KMS-11 (cell line): ENCODE data around the gene CD200.
A peak's percentile ranks its signal among the peaks of the same experiment; 100 is the strongest.

Experiments used
- H2AFZ ChIP-seq: fragments of 200-600 bp; sonication (generic); 2 replicates; pipeline ENCODE4 v1.6.1; 2016; ENCODE audit warnings: antibody characterized with exemption, mixed run types, low read depth
- H3K27ac ChIP-seq: fragments of 200-600 bp; sonication (generic); 2 replicates; pipeline ENCODE4 v1.6.1; 2016; ENCODE audit warnings: mild to moderate bottlenecking, mixed run types
- H3K27me3 ChIP-seq: fragments of 200-600 bp; sonication (generic); 2 replicates; pipeline ENCODE4 v1.6.1; 2017; ENCODE audit warnings: mild to moderate bottlenecking, low read depth, mixed run types, moderate library complexity; ENCODE audit not compliant: insufficient read depth
- H3K36me3 ChIP-seq: fragments of 200-600 bp; sonication (generic); 2 replicates; pipeline ENCODE4 v1.6.1; 2017; ENCODE audit warnings: mild to moderate bottlenecking, mixed run types; ENCODE audit not compliant: insufficient read depth
- H3K4me1 ChIP-seq: fragments of 200-600 bp; sonication (generic); 2 replicates; pipeline ENCODE4 v1.6.1; 2016; ENCODE audit warnings: mild to moderate bottlenecking, low read depth, mixed run types; ENCODE audit not compliant: poor library complexity, severe bottlenecking
- H3K4me2 ChIP-seq: fragments of 200-600 bp; sonication (generic); 2 replicates; pipeline ENCODE4 v1.7.0; 2016; ENCODE audit warnings: mild to moderate bottlenecking, mixed run types
- H3K4me3 ChIP-seq: fragments of 200-600 bp; sonication (generic); IDR thresholded peaks from 2 replicates; pipeline ENCODE4 v1.6.1; 2017; ENCODE audit warnings: low read depth, low read length, mixed read lengths; ENCODE audit not compliant: insufficient read depth
- H3K79me2 ChIP-seq: fragments of 200-600 bp; sonication (generic); 2 replicates; pipeline ENCODE4 v1.6.1; 2016; ENCODE audit warnings: low read depth, mixed run types; ENCODE audit not compliant: insufficient read depth
- H3K9ac ChIP-seq: fragments of 200-600 bp; sonication (generic); 2 replicates; pipeline ENCODE4 v1.6.1; 2016; ENCODE audit warnings: mild to moderate bottlenecking, mixed run types
- H4K20me1 ChIP-seq: fragments of 200-600 bp; sonication (generic); 2 replicates; pipeline ENCODE4 v1.6.1; 2016; ENCODE audit warnings: mild to moderate bottlenecking, mixed run types; ENCODE audit not compliant: insufficient read depth
- TF ChIP-seq, protein P1 (sequence below): fragments of 200-600 bp; sonication (generic); conservative IDR thresholded peaks from 2 replicates; pipeline ENCODE4 v1.6.1; 2017; ENCODE audit warnings: low read depth, mild to moderate bottlenecking, antibody characterized with exemption, low read length, moderate library complexity, mixed read lengths

Gene CD200

DNA sequence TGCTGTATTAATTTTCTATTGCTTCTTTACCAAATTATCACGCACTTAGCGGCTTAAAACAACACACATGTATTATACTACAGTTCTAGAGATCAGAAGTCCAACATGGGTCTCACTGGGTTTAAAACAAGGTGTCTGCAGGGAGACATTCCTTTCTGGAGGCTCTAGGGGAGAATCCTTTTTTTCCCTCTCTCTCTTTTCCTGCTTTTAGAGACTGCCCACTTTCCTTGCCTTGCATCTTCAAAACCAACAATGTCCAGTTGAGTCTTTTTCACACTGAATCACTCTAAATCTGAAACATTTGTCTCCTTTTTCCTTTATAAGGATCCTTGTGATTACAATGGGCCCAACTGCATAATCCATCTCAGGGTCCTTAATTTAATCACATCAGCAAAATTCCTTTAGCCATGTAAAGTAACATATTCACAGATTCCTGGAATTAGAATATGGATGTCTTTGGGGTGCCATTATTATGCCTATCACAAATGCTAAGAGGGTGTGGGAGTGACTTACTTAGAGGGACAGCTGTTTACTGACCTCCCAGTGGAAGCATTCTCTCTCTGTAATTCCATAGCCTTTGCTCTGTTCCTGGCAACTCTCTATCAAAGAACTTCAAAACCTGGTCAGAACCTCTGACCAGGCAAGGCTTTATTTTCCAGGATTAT is 21.8 kb downstream of the CD200 start:
- no peak overlapping the region for H3K4me3 ChIP-seq
- H3K36me3 ChIP-seq = no peaks in the 10 kb centered on the region
- no peaks in the 10 kb centered on the region for H3K27me3 ChIP-seq
- no peak overlapping the region for H3K9ac ChIP-seq
- TF ChIP-seq, protein P1, sequence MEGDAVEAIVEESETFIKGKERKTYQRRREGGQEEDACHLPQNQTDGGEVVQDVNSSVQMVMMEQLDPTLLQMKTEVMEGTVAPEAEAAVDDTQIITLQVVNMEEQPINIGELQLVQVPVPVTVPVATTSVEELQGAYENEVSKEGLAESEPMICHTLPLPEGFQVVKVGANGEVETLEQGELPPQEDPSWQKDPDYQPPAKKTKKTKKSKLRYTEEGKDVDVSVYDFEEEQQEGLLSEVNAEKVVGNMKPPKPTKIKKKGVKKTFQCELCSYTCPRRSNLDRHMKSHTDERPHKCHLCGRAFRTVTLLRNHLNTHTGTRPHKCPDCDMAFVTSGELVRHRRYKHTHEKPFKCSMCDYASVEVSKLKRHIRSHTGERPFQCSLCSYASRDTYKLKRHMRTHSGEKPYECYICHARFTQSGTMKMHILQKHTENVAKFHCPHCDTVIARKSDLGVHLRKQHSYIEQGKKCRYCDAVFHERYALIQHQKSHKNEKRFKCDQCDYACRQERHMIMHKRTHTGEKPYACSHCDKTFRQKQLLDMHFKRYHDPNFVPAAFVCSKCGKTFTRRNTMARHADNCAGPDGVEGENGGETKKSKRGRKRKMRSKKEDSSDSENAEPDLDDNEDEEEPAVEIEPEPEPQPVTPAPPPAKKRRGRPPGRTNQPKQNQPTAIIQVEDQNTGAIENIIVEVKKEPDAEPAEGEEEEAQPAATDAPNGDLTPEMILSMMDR = no peak
- H3K79me2 ChIP-seq = no peaks in the 10 kb centered on the region
- H3K4me2 ChIP-seq = no peak overlapping the region
- no peak overlapping the region for H3K27ac ChIP-seq
- peaks cover 13% of the 10 kb centered on the region for H3K4me1 ChIP-seq
- H2AFZ ChIP-seq = no peak overlapping the region
- H4K20me1 ChIP-seq = no peaks in the 10 kb centered on the region

DNA sequence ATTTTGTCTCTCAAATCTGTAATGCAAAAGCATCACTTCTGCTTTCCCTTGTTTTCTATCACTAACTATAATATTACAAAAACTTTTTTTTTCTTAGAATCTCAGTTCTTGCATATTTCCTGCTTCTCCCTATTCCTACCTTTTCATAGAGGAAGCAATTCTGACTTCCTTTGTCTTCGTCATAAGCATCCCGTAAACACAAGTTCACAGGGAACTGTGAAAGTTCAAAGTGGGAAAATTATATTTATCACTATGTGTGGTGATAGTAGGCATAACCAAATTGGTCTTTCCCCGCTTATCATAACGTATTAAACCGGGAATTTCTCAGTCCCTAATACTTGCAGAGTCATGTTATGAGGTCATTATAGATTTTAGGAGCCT is 22.3 kb downstream of the CD200 start:
- TF ChIP-seq, protein P1 = no peak
- H3K9ac ChIP-seq = no peak overlapping the region

DNA sequence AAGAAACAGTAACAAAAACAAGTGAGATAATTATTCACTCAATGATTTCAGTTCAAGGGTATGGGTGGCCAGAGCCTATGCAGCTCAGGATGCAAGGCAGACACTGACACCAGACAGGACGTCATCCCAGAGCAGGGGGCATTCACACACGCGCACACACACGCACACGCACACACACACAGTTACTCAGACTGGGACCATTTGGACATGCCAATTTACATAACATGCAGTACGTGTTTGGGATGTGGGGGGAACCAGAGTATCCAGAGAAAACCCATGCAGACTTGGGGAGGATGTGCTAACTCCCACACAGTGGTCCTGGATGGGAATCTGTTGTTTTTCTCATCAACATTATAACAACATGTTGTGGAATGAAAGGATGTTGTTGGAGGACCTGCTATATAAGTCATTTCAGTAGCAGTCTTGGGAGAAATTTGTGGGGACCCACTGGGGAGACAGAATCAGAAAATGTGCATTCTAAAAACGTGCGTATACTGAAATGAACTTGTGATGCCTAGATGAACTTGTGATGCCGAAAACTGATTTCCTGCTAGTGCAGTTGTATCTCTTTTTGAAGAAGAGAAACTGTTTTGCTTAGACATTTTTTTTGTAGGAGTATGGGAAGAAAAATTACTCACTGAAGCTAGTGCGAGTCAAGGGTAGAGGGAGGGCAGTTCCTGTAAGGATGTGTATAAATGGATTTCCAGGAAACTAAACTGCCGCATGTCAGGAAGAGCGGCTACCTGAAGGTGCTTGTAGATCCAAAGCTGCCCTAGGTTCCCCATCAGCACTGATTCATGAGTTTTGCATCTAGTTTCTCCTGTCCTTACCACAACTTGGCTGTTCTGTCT is 25.2 kb downstream of the CD200 start:
- Histone ChIP-seq H3K27ac (no peak overlapping the region), H3K79me2 (no peaks in the 10 kb centered on the region), H4K20me1 (no peaks in the 10 kb centered on the region), H3K27me3 (no peaks in the 10 kb centered on the region), H3K9ac (0 out of 2 replicates have a peak overlapping the region, but pooled peaks have one; percentile 1), H2AFZ (0 out of 2 replicates have a peak overlapping the region, but pooled peaks have one; percentile 9), H3K4me2 (peak overlapping the region; percentile 29), H3K4me1 (peaks cover 13% of the 10 kb centered on the region), H3K4me3 (no peak overlapping the region), H3K36me3 (no peaks in the 10 kb centered on the region)
- TF ChIP-seq, protein P1 = no peak

More for the DNA sequence above, 22.3 kb downstream of the CD200 start:
- Histone ChIP-seq H3K27ac (no peak overlapping the region), H3K36me3 (no peaks in the 10 kb centered on the region), H3K79me2 (no peaks in the 10 kb centered on the region), H3K27me3 (no peaks in the 10 kb centered on the region), H3K4me1 (peaks cover 13% of the 10 kb centered on the region), H2AFZ (no peak overlapping the region), H3K4me3 (no peak overlapping the region), H3K4me2 (no peak overlapping the region), H4K20me1 (no peaks in the 10 kb centered on the region)

DNA sequence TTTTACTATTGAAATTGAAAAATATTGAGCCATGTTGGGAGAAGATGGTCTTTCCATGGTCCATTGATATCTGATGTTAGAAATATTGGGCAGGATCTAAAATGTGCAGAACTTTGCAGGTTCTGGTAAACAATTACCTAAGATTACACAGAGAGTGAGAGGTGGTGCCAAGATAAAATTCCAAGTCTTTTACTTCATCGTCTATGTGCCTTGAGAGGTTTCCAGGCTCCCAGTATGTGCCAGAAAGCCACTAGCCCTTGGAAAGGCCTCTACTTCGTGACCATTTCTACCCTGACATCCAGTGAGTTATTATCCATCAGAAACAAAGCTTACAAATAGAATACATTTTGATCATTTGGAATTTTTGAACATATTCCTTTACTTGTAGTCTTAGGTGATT is 27.6 kb downstream of the CD200 start:
- Histone ChIP-seq H3K4me3 (no peak overlapping the region), H3K9ac (no peak overlapping the region), H3K27me3 (no peaks in the 10 kb centered on the region), H3K27ac (no peak overlapping the region), H3K4me1 (peaks cover 37% of the 10 kb centered on the region), H3K36me3 (no peaks in the 10 kb centered on the region), H4K20me1 (no peaks in the 10 kb centered on the region), H3K4me2 (no peak overlapping the region), H3K79me2 (no peaks in the 10 kb centered on the region), H2AFZ (no peak overlapping the region)
- TF ChIP-seq, protein P1 = no peak
